HG03354 (cell line): ENCODE results near the gene IDH3G.
"Not testable (repeated sequence)": the region's sequence is repeated elsewhere in the genome, so short reads cannot be mapped to it uniquely, and the experiment has no call there.

Source experiments
- ATAC-seq: cut with Tn5 transposase; IDR thresholded peaks from one replicate; pipeline ENCODE4 v1.9.1; 2021; ENCODE audit warnings: mild to moderate bottlenecking; ENCODE audit not compliant: unreplicated experiment, poor library complexity, severe bottlenecking

The IDH3G gene

DNA sequence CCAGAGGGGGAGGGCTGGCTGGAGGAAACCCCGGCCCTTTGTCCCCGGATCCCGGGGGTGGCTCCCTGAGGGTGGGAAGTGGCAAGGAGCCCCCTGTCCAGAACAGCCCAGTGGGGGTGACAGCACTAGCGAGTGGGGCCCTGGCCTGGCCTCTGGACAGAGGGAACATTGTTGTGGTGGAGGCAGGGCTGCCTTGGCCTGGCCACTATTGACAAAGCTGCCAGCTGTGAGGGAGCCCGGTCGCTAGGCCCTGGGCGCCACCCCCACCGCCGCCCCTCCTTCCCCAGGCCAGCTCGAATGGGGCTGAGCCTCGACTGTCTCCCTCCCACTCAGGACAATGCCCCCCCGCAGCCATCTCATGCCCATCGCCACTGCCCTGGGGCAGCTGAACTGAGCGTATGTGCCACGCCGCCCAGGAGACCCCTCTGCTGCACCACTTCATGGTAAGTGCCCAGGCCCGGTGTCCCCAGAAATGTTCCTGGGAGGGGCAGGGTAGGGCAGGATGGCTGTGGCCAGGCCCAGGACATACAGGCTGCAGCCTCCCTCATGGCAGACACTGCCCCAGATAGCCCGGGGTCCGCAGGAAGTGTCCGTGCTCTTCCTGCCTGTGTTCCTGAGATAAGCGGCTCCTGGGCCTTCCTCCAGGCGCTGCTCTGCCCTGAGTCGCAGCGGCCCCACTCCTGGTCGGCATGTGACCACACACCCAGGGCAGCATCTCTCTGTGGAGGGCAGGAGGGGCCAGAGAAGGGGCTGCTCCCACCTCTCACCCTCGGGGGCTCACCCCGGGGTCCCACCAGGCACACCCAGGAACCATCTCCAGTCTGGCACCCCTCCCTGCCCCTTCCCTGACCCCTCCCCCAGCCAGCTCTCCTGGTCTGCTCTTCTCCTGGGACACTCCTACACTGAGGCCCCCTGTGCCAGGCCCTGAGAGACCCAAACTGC, 28.8 kb downstream of the IDH3G start:
- no peak for ATAC-seq

DNA sequence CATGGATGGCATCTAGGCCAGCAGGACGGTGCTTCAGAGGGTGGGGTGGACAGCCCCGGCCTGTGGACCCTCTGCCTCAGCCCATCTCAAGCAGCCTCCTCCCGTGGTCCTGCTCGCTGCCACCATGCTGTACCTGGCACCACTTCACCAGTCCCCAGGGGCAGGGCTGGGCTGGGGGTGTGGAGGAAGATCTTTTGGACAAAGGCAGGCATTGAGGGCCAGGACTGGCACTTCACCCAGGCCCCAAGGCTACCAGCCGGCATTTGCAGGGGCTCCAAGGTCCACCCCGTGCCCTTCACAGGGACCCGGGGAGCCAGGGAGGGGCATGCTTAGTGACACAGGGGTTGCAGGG, 29.4 kb downstream of the IDH3G start:
- ATAC-seq: no peak

DNA sequence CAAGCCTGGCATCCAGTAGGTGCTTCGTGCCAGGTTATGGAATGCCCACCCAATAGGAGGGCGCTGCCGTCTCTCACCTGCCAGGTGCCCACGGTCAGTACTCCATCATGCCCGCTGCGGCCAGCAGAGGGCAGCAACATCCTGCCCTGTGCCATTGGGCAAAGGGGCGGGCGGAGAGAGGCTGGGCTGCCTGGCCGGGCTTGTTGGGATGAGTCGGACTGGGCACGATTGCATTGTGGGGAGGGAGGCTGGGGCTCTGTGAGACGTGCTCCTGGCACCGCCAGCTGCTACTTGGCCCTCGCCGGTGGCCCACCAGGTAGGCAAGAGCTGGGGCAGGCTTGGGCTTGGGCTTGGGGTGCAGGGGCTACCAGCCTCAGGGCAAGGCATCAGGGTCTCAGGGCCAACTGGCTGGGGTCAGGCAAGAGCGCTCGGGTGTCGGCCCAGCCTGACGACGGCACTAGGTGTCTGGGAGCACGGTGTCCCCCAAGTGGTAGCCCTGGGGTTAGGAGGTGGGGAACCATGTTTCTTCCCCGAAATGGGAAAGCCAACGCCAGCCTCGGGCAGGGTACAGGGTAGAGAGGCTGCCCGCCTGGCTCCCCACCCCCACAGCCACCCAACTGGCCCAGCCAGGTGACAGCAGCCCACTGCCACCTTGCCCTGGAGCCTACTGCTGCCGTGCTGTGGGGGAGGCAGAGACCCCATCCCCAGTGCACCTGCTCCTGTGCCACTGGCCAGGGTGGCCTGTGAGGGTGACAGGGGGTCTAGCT, 30.0 kb downstream of the IDH3G start, which contains the start of gene PLXNB3:
Gene PLXNB3, plus strand, starts transcription at position 261 of the 767 bp plus-strand sequence. CDS start 1,287 bp downstream, outside the sequence.
- peak; percentile 73 for ATAC-seq

DNA sequence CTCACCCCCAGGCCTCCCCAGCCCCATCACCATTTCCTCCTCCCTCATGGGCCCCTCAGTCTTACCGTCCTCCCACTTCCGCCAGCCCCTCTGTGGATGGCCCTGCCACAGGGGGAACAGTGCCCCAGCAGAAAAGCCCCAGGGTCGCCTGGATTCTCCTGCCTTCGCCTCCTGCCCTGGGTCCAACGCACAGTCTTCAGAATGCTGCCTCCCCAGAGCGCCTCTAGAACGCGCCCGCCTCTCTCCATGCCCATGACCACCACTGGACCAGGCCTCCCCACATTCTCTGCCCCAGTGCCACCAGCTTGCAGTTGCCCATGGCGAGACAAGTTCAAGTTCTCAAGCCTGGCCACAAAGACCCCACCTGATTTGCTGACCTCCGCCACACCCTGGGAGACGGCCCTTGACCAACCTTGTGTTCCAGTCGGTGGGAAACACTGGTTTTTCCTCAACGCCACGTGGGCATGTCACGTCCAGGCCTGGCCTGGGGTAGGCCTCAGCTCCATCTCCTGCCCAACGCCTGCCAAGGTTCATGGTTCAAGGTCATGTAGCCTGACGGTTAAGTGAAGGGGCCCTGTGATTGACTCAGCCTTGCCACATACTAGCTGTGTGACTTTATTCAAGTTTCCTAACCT, 30.8 kb downstream of the IDH3G start:
- peak; percentile 7 for ATAC-seq

DNA sequence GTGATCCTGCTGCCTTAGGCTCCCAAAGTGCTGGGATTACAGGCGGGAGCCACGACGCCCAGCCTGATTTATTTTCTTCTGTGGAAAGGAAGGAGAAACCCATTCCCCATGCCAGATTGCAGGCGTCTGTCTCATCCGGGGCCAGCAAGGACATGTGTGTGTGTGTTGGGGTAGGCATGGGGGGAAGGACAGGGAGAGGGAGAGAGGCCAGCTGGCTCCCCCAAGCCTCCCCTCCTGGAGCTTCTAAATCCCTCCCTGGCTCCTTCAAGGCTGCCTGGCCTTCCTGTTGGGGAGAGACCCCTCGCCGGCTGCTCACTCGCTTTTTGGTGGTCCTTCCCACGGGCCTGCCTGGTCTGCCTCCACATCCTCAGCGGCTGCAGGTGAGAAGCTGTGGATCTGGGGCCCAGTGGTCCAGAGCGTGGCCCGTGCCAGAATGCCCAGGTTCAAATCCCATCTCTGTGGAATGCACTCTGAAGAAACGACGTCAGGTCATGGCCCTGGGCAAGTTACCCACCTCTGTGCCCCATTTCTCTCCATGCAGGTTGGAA, 31.5 kb downstream of the IDH3G start:
- ATAC-seq: no peak

DNA sequence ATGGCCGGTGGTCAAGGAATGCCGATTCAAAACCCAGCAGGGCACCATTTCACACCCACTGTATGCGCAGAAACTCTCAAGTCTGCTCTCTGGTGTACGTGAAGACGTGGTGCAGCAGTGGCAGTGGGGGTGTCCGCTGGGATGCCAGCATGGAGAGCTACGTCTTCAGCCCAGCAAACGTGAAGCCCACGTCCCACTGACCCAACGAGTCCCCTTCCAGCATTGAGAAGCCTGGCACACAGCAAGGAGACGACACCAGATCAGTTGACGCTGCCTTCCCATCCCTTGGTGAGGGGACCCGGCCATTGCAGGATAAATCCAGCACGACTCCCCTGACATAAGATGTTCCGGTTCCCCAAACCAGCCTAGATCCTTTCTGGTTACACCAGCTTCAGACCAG, 32.3 kb downstream of the IDH3G start:
- ATAC-seq: no peak

DNA sequence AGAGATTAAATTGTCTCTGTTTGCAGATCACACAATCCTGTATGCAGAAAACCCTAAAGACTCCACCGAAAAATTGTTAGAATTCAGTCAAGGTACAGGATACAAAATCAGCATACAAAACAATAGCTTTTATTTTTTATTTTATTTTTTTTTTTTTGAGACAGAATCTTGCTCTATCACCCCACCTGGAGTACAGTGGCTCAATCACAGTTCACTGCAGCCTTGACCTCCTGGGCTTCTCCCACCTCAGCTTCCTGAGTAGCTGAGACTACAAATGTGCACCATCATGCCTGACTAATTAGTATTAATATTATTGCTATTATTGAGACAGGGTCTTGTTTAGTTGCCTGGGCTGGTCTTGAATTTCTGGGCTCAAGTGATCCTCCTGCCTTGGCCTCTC, 39.0 kb downstream of the IDH3G start:
- ATAC-seq: no peak

DNA sequence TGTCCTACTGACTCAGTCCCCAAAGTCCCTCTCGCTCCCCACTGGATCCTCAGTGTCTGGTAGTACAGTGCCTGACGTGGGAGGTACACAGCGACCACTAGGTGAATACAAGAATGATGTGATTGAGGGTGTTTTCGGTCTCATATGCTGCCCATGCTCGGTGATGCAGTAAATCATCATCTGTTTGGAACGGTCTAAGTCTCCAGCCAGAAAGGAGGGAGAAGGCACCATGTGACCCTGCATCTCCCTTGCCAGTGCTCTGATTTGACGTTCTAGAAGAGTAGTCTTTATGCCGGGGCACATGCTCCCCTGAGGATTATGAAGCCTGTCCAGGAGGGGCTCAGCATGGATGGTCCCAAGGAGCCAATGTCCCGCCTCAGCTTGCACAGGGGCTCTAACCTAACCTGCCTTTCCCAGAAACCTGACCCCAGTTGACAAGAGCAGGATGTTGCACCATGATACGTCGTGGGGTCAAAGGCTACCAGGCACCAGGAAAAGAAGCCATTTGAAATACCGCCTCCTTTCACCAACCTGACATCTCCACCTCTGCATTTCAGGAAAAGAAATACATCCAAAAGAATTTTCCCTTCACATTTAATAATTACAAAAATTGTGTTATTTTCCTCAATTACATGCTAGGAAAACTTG, 43.9 kb downstream of the IDH3G start:
- no peak for ATAC-seq

DNA sequence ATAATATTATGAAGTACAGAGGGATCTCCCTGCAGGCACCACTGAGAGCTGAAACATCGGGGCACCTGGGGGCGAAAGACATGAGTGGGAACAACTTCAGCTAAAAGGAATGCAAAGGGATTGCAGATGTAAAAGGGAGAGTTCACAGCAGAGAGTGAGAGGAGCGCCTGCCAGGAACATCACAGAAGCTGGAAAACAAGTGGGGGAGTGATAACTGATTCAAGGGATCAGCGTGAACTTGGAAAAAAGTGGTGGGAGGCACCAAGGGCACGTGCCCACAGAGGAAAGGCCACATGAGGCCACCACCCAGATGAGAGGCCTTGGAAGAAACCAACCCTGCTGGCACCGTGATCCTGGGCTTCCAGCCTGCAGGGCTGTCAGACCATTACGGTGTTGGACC, 45.2 kb downstream of the IDH3G start:
- ATAC-seq: not testable (repeated sequence)

DNA sequence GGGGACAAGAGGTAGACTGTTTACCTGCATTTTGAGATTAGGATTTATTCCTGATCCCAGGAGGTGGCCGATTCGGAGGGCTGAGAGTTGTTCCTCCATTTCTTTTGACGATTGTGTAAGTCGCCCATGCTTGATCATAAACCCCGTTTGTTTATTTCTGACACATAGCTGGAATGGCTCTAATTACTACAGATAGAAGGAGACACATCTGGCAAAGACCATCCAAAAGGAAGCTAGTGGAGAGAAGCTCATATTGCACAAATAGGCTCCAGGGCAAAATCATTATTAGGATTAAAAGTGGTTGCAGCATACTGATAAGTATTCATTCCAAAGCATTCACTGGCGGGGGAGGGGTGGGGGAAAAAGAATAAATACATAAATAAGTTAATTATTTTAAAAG, 47.2 kb downstream of the IDH3G start:
- ATAC-seq: not testable (repeated sequence)

DNA sequence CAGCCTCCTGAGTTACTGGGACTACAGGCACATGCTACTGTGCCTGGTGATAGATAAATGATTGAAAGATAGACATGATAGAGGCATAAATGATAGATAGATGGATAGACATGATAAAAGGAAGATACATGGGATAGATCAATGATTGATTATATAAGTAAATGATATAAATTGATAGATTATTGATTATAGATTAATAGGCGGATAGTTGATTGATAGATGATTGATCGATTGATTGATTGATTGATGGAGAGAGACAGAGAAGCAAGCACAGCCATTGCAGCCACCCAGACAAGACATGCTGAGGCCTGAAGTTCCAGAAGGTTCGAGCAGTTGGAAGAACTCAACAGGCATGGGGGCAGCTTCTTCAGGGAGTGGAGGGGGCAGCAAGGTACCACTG, 47.8 kb downstream of the IDH3G start:
- ATAC-seq: no peak

DNA sequence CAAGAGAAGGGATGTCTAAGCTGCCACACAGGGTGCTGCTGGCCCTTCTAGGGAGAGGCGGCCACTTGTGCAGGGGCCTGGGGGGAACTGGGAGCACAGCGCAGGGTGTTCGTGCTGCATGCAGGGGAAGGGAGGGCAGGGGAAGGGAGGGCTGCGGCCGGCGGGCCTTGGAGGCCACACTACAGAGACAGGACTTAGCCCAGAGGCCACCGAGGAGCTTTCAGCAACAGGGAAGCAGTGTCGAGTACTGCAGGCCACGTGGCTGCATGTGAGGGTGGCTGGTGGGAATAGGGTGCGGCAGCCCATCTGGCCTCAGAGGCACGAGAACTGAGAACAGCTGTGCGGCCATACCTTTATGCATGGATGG, 49.1 kb downstream of the IDH3G start:
- not testable (repeated sequence) for ATAC-seq

DNA sequence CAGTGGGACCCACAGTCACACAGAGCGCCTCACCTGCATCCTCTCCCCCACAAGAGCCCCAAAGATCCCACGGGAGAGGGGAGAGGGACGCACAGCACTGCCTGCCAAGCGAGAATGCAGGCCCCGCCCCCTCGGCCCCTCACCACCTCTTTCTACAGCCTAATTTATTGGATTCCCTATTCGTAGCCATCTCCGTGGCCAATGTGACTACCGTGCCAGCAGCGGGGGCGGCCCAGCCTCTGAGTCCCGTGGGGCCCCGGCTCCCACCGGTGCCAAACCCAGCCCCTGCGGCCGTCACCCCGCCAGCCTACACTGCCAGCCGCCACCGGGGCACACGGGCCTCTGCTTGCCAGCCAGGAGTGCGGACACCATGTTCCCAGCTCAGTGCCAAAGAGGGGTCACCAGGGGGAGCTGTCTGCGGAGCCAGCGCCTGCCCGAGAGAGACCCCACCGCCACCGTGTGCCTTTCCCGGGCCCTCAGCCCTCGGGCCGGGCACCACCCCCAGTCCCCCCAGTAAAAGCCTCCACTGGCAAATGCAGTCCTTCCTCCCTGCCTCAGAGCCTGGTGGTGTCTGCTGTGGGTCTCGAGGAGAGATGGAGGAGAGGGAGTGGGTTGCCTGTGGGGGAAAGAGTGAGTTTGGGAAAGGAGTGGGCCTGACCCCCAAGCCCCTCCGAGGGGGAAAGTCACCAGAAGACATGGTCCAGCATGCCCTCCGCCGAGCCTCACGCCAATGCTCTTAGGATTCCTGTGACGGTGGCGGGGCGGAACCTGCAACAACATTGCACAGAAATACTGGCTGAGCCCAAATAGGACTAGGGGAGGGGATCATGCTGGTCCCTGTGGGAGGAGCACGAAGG, 49.7 kb downstream of the IDH3G start:
- no peak for ATAC-seq

DNA sequence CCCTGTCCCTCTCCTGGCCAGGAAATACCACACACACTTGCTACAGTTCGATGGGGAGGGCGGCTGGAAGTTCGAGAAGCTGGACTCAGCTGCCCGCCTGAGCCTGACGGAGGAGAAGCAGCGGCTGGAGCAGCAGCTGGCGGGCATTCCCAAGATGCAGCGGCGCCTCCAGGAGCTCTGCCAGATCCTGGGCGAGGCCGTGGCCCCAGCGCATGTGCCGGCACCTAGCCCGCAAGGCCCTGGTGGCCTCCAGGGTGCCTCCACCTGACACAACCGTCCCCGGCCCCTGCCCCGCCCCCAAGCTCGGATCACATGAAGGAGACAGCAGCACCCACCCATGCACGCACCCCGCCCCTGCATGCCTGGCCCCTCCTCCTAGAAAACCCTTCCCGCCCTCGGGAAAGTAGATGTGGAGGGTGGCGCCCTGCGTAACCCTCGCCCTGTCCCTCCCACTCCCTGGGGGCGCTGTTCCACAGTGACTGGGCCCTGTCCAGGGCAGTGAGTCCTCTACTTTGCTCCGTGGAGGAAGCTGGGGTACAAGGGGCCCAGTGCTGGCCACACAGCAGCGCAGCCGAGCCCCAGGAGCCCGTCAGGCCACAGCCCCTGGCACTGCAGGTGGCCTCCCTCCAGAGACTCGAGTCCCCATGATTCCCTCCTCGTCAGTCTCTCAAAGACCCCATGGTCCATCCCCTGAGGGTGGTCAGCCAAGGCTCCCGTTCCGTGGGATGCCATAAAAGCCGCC, 50.5 kb downstream of the IDH3G start:
- not testable (repeated sequence) for ATAC-seq

DNA sequence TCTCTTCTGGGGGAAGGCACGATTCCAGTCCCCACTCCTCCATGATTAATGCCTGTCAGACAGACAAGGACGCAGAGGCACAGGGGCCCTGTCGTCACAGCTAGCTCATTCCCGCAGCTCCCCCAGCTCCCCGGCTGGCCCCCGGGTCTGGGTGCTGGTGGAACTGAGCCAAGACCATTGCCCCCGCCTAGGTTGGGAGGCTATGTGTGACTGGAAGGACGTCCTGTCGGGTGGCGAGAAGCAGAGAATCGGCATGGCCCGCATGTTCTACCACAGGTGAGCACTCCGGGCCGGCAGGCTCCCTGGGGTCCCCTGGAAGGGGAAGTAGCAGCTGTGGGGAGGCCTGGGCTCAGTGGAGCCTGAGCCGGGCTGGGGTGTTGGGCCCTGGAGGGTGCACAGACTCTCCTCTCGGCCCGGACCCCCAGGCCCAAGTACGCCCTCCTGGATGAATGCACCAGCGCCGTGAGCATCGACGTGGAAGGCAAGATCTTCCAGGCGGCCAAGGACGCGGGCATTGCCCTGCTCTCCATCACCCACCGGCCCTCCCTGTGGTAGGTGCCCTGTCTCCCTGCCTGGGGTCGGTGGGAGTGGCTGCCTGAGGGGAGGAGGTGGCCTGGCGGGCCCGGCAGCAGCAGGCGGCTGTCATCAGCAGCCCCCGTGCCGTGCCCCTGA, 51.2 kb downstream of the IDH3G start:
- ATAC-seq: not testable (repeated sequence)

DNA sequence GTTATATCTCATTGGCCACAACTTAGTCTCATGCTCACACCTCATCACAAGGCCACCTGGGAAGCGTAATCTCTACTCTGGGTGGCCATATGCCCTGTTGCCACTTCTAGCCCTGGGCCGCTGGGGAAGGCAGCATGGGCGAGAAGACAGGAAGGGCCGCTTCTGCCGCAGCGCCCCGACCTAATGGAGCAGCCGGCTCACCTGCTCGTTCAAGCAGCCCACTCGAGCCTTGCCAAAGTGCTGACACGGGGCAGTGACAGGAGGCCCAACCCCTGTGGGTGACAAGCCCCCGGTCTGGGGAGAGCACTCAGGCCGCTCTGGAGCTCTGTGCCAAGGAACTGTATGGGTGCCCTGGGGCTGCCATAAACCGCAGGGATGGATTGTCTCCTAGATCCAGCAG, 52.1 kb downstream of the IDH3G start:
- ATAC-seq: not testable (repeated sequence)

DNA sequence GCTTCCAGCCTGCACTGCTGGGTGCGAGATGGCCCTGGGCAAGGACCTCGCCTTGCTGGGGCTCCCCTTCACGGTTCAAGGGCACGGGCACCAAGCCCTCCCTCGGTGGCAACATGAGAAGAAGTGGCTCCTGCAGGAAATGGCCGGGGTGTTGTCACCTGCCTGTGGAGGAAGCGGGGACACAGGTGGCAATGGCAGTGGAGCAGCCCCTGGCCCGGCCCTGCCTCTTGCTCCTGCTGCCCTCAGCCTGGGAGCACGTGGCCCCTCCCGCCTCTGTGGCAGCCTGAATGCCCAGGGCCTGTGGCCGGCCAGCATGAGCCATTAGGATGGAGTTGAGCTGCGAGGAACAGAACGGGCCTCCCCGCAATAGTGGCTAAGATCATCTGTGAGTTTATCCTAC, 52.7 kb downstream of the IDH3G start:
- ATAC-seq: no peak
